Activated CD8-positive, alpha-beta memory T cell treated with anti-CD3 and anti-CD28 coated beads, Interleukin-2, amount 50 U/mL, for 24 hours (primary cell): ENCODE results near the gene UPK3BL1.
"Not testable (repeated sequence)": the region's sequence is repeated elsewhere in the genome, so short reads cannot be mapped to it uniquely, and the experiment has no call there.

Source experiments
- DNase-seq: peaks from one replicate; pipeline ENCODE4 v3.0.0-alpha.2; 2020; ENCODE audit errors: extremely low read depth

Gene UPK3BL1

DNA sequence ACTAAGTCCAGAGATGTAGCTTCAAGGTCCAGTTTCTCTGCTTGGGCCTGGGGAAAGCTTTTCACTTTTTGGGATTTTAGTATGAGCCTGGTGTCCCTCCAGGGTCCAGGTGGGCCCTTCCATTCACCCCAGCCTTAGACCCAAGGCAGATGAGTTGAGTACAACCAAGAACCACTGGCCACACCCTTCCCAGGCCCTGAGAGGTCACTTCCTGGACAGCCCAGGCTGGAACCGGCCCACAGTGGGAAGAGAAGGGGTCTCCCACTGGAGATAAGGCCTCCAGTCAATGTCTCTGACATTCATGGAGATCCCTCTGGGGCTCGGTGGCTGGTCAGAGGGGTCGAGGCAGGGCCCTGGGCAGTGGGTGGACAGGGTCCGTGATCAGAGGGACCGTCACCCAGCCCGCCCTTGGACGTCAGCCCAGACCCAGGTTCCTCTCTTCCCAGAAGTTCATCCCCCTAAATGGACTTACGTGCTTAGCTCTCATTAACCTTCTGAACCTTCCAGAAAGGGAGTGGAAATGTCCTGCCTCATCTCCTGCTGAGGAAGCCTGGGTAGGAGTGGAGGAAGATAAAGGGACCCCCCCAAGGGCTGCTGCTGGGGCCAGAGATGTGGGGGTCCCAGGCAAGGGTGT is 15.2 kb downstream of the UPK3BL1 start:
- DNase-seq = not testable (repeated sequence)

DNA sequence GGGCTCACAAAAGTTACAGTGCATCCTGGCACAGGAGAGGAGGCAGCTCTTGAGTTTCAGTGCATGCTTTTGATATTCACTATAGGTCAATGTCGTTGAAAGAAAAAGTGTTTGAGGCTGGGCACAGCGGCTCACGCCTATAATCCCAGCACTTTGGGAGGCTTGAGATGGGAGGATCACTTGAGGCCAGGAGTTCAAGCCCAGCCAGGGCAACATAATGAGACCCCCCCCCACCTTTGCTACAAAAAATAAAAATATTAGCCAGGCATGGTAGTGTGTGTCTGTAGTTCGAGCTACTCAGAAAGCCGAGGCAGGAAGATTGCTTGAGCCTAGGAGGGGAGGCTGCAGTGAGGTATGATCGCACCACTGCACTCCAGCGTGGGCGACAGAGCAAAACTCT is 24.5 kb downstream of the UPK3BL1 start:
- not testable (repeated sequence) for DNase-seq

DNA sequence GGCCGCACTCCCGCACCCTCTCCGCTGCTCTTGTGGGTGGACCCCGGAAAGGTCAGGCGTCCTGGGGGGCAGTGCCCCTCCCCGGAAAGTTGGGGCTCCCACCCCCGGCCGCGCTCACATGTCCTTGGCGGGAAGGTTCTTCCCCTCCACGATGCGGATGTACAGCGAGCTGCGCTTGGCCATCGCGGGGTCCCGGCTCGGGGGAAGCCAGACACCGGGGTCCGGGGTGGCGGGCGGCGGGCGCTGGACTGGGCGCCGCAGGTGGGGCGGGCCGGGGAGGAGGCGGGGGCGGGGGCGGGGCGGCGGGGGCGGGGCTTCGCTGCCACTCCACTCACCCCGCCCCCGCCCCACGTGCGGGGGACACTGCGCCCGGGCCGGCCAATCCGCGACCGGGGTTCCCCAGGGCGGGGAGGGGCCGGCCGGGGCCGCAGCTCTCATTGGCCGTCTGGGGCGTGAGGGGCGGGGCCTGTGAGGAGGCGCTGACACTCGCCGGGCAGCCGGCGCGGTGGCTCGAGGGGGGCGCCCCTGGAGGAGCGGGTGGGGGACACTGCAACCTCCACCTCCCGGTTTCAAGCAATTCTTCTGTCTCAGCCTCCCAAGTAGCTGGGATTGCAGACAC is 26.0 kb downstream of the UPK3BL1 start, which contains the start of gene RASA4:
Gene RASA4, minus strand, starts transcription at position 250 of the 619 bp plus-strand sequence. Its CDS starts 67 bp downstream, at position 183.
- DNase-seq = not testable (repeated sequence)

DNA sequence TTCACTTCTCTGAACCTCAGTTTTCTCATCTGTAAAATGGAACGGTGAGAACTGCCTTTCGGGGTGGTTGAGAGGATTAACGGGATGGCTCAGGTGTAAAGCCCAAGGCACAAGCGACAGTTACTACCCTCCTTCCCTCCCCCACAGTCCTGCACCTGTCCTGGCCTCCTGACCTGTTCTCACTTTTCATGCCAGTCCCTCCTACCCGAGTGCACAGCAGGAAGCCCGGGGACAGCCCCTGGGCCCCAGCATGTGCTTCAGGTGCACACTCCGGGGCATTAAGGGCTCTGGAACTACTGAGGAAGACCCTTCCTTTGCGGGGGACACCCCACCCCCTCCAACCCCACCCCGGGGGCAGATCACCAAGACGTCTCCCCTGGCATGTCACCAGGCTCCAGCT is 26.7 kb downstream of the UPK3BL1 start:
- DNase-seq = not testable (repeated sequence)

DNA sequence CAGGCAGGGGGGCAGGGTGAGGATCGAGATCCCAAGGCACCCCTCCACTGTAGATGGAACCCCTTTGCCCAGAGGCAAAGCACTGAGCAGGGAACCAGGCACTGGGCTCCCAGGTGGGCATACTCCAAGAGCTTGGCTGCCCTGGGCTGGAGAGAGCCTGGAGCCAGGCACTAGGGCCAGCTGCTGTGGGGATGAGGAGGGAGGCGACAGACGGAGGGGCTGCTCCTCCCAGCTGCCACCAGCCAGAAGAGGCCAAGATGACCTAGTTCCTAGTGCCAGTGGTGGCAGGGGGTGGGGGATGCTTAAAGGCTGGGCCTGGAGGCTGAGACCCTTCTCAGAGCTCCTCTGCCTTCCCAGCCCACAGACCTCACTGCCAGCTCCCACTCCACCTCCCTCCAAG is 27.7 kb downstream of the UPK3BL1 start:
- DNase-seq = not testable (repeated sequence)

DNA sequence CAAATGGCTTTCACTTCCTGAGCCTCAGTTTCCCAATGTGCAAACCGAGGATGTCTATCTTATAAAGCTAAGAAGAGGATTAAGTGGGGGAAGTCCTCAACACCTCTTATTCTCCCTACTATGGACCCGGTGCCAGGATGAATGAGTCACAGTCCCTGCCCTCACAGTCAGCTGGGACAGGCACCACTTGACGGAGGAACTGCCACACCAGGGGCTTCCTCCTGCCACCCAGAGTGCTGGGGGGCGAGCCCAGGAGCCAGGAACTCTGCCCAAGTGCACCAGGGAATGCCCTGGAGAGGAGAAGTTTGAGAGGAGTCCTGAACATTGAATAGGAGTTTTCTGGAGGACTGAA is 28.3 kb downstream of the UPK3BL1 start:
- not testable (repeated sequence) for DNase-seq

DNA sequence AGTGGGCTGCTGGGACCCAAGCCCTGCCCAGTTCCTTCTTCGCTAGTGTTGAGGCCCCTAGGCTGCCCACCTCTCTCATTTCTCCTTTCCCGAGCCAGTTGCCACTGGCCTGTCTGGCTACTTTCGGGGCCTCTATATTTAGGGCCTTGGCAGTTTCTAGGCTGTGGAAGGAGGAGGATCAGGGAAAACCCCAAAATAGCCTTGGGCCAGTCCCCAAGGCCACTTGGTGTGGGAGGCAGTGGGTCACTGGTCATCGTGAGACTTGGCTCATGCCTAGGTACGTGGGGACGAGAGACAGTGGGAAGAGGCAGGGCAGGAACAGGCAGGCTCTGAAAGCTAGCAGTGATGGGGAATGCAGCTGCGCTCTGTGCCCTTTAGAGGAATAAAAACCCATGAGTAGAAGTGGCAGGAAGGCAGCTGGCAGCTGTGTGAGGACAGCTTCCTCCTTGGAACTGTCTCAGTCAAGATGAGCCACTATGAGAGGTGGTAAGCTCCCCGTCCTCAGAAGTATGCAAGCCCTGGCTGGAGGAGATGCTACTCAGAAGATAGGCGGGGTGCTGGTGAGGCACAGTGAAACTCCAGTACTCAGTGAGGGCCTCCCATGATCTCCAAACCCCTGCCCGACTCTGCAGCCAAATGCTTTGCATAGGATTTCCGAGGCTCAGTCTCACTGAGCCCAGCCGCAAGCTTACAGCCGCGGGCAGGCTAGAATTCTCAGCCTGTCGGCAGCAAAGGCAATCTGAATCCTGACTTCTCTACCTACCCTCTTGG is 28.8 kb downstream of the UPK3BL1 start:
- not testable (repeated sequence) for DNase-seq

DNA sequence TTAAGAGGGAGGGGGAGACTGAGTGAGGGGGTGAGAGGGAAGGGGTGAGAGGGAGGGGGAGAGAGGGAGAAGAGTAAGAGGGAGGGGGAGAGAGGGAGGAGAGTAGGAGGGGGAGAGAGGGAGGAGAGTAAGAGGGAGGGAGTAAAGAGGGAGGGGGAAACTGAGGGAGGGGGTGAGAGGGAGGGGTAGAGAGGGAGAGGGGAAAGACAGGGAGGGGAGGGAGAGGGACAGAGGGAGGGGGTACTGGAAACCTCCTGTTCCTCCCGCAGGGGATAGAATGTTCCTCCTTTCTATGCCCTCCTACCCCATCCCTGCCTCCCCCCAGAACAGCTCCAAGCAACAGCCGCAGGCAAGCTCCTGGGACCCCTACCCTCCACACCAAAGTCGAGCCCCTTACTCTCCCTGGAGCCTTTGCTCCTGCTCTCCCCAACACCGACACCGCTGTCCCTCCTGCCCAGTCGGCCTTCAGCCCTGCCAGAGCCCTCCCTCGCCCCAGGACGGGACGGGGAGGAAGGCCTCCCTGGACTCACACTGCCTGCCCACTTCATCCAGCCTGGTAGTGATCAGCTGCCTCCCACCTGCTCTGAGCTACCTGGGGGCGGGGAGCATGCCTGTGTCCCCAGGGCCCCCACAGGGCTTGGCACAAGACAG is 30.8 kb downstream of the UPK3BL1 start:
- not testable (repeated sequence) for DNase-seq

DNA sequence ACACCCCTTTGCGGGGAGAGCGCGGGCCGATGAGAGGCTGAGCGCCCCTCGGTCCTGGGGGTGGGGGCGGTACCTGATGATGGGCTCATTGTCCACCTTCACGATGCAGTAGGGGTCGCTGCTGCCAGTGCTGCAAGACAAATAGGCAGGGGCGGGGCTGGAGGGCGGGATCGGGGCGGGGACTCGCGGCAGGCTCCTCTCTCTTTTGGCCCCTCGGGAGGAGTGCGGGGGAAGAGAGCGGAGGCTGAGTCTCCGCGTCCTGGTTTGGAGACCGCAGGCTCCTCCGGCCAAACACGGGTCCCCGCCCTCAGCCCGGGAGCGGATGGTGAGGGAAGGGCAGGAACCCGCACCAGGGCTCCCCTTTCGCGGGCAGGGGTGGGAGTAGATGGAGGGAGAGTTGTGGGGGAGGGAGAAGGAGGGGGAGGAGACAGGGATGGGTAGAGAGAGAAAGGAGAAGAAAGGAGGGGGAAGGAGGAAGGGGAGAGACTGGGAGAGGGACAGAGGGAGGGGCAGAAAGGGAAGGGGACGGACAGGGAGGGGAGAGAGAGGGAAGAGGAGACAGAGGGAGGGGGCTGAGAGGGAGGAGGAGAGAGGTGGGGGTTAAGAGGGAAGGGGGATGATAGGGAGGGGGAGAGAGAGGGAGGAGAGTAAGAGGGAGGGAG is 31.4 kb downstream of the UPK3BL1 start:
- not testable (repeated sequence) for DNase-seq

DNA sequence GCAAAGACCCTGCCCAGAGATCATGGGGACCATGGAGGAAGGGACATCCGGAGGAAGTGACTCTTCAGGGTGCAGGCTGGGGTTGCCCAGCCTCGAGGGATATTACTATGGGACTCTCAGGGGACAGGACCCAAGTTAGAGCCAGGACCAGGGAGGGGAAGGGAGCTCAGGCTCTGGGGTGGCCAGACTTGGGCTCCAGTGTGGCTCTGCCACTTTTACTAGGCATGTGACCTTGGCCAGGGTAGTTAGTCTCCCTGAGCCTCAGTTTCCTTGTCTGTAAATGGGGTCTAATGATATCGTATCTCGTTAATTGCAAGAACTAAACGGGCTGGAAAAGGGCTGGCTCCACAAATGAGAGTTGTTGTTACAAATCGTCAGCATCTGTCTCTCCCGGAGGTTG is 32.1 kb downstream of the UPK3BL1 start:
- not testable (repeated sequence) for DNase-seq

DNA sequence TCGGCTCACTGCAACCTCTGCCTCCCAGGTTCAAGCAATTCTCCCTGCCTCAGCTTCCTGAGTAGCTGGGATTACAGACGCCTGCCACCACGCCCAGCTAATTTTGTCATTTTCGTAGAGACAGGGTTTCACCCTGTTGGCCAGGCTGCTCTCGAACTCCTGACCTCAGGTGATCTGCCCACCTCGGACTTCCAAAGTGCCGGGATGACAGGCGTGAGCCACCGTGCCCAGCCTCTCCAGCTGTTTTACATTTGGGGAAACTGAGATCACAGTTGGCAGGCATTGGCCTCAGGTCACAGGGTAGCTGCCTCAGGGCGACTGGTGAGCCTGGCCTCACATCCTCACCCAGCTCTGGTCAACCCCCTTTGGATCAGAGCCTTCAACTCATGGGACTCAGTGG is 32.9 kb downstream of the UPK3BL1 start:
- not testable (repeated sequence) for DNase-seq

DNA sequence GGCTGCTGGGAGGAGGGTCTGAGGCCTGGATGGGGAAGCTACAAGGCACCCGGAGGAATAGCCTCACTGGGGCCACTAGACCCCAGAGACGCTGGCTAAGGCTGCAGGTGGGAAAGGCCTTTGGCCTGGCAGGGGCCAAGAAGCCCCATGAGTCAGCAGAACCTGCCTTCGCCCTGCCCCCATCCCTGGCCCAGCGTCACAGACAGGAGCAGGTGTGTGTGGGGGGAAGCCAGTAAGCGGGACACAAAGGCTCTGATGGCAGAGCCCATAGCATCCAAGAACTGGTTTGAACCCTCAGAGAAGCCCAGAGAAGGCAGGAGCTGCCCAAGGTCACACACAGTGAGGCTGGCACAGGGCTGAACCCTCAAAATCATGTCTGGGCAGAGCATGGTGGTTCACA is 35.7 kb downstream of the UPK3BL1 start:
- DNase-seq = not testable (repeated sequence)

DNA sequence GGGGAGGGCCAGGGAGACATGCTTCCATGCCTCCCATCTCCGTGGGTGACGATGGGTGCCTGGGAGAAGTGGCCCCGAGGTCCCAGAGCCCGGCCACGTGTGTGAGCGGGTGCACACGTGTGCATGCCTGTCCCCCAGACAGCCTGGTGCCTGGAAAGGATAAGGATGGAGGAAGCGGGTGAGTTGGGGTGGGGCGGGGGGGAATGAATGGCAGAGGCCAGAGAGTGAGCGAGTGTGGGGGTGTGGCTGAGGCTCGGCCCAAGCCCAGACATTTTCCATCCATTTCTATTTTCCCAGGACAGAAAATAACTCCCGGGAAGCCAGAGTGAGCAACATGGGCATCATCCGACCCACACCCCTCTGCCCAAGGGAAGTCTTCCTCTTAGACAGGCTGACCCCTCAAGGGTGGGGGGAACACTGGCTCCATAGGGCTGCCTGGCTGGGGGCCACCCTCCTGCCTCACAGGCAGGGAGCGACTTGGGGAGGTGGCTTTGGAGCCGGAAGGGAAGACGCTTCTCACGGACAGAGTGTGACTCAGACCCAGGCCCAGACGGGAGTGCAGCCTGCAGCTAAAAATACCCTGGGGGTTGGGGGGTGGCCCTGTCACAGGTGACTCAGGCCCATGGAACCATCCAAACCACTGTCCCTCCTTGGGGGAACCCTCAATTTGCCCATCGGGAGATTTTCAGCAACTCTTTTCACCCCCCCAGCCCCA is 38.0 kb downstream of the UPK3BL1 start:
- not testable (repeated sequence) for DNase-seq

DNA sequence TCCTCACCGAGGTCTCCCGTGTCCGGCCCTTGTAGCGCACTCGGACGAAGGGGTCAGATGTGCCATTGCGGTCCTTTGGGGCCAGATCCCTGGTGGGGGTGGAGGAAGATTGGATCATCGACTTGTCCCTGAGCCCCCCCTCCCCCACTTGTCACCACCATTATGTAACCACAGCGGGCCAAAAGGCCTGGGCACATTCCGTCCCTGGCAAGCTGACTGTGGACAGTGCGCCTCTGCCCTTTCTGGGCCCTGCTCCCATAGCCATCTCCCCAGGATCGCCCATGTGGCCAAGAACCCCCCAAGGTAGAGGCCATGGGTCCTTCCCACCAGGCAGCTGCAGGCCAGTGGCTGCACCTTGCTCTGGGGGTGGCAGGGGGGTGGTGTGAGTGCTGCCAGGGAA is 40.3 kb downstream of the UPK3BL1 start:
- not testable (repeated sequence) for DNase-seq

DNA sequence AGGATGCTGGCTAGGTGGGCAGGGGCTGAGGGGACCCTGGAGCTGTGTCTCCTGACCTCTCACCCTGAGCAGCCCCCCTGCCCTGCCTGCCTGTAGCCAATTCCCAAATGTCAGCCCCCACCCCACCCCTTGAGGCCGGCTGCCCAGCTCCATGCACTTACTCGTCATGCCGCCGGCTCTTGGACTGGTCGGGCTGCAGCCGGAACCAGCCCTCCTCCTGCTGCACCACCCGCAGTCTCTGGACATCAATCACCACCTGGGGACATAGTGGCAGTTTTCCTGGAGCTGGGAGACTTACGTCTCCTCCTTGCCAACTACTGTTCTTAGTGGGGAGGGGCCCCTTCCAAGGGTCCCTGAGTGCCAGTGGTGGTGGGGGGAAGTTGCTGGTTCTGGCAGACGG is 42.9 kb downstream of the UPK3BL1 start:
- not testable (repeated sequence) for DNase-seq

DNA sequence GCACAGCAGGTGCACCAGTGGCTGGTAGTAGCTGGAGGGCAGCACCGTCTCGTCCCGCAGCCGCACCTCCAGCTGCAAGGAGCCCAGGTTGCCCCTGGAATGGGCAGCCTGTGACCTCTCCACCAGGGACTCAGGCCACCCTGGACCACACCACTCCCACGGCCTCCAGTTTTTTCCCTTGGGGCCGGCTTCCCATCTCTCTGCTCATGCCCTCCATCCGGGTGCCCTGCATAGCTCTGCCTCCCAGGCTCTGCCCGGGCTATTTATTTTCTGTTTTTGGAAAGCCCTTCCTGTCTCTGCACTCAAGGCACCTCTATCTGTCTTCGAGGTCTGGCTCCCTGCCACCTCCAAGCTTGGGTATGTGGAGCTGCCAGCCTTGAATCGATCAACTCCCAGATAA is 46.6 kb downstream of the UPK3BL1 start:
- not testable (repeated sequence) for DNase-seq

DNA sequence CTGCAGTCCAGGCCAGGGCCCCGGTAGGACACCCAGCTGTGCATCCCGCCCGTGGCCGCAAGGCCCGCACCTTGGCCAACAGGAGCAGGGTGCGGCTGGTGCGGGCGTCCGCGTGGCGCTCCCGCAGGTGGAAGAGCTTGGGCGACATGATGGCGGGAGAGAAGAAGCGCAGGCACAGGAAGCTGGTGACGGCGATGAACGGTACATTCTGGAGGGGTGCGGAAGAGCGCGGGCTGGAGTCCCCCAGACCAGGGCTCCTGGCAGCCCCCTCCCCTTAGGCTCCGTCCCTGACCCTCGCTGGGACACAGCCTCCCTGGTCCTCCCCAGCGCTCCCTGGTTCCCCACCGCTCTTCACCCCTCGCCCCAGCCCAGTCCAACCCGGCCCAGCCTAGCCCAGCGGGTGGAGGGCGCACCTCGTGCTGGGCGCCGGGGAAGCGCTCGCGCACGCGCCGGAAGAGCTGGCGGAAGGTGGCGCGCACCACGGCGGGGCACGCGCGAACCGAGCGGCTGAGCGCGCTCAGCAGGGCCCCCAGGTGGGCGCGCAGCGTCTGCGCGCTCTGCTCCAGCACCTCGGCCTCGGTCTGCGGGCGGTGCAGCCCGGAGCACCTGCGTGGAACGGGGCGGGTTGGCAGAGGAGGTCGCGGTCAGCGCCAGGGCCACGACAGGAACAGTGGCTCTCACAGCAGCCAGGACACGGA is 48.8 kb downstream of the UPK3BL1 start:
- not testable (repeated sequence) for DNase-seq

DNA sequence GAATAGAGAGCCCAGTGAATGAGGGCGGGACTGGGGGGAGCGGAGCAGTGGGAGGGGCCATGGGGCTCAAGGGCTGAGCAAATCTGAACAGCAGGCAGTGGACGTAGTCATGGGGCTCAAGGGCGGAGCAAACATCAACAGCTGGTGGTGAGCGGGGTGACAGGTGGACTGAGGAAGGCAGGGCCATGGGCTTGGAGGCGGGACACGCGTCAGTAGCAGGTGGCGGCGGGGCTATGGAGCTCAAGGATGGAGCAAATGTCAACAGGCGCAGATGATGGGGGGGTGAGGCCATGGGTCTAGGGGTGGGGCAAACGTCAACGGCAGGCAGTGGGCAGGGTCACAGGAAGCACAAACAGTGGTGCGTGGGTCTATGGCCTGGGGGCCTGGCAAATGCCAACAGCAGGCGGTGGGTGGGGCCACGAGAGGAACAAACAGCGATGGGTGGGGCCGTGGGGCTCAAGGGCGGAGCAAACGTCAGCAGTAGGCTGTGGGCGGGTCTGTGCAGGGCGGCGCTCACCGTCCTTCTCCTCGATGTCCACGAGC is 50.0 kb downstream of the UPK3BL1 start:
- DNase-seq = not testable (repeated sequence)

DNA sequence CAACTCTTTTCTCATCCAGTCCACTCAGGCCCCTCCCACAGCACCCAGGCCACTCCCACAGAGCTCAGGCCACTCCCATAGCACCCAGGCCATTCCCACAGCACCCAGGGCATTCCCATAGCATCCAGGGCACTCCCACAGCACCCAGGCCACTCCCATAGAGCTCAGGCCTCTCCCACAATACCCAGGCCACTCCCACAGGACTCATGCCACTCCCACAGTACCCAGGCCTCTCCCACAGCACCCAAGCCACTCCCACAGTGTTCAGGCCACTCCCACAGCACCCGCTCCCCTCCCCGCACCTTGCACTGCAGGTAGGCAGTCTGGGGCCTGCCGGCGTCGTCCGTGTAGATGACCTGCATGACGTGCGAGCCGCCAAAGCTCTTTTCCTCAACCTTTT is 52.7 kb downstream of the UPK3BL1 start:
- not testable (repeated sequence) for DNase-seq
